Measurements from ENCODE around the gene UGT3A2. TPM values are rescaled to one million over a fixed set of nuclear protein-coding genes. Genes with fewer than 3 reads are reported as not detected.

The UGT3A2 gene
- total RNA-seq, 1 donor from 2014 or later: 10.8 TPM

DNA sequence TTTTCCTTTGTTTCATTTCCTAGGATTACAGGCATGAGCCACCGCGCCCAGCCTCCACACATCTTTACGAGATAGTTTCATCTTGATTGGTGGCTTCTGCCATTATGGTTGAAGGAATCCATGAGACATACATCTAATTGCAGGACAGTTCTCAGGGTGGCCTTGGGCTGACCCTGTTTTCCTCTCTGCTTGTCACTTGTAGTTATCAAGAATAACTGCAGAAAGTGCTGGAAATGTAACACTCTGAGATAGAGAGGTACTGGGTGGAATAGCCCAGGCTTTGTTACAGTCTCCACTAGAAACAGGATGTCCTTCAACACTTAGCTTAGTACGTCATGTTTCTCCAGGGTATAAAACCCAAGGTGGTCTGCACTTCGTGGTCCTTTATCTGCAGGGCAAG lies 10.7 kb downstream of the UGT3A2 start:
- peaks cover 7% of the 10 kb centered on the region for H3K4me1 Mint-ChIP-seq

GRCh38 chr5:36054647-36055046 lies 12.0 kb downstream of the UGT3A2 start:
- H3K27ac Mint-ChIP-seq: no peak overlapping the region
- no peaks in the 10 kb centered on the region for H3K9me3 ChIP-seq (ENCODE audit: low read depth)
- no peak overlapping the region for H3K27ac ChIP-seq
- H4K20me1 ChIP-seq (ENCODE audit: low read depth): no peaks in the 10 kb centered on the region
- no peaks in the 10 kb centered on the region for H3K27me3 ChIP-seq
- H3F3A ChIP-seq (ENCODE audit: low read depth): no peaks in the 10 kb centered on the region
- H3K36me3 Mint-ChIP-seq: no peaks in the 10 kb centered on the region
- DNase-seq (ENCODE audit: low spot score): no peak
- TF ChIP-seq EZH2phosphoT487 (IDR thresholded peaks at IDR 0.05) (no peak), CTCF (IDR thresholded peaks at IDR 0.05) (no peak), EZH2 (IDR thresholded peaks at IDR 0.05) (no peak)
- no peak overlapping the region for H2AFZ ChIP-seq (replicated peaks)
- no peaks in the 10 kb centered on the region for H3K9me3 Mint-ChIP-seq
- H3K4me3 ChIP-seq: no peak overlapping the region
- no peaks in the 10 kb centered on the region for H3K36me3 ChIP-seq
- H3K4me3 Mint-ChIP-seq: no peak overlapping the region
- no peaks in the 10 kb centered on the region for H3K4me1 ChIP-seq
- H3K79me2 ChIP-seq (ENCODE audit: low read depth): no peaks in the 10 kb centered on the region
- H3K4me2 ChIP-seq: no peak overlapping the region
- H3K4me1 Mint-ChIP-seq: peaks cover 7% of the 10 kb centered on the region
- H3K9ac ChIP-seq: no peak overlapping the region
- peaks cover 2% of the 10 kb centered on the region for H3K27me3 Mint-ChIP-seq (ENCODE audit: insufficient read depth, low read depth)

More for the DNA sequence above, 10.7 kb downstream of the UGT3A2 start:
- no peak overlapping the region for H3K9ac ChIP-seq
- no peaks in the 10 kb centered on the region for H3K27me3 ChIP-seq
- H3K27me3 Mint-ChIP-seq (ENCODE audit: insufficient read depth, low read depth): peaks cover 2% of the 10 kb centered on the region
- no peak for DNase-seq (ENCODE audit: low spot score)
- H3K36me3 Mint-ChIP-seq: no peaks in the 10 kb centered on the region
- TF ChIP-seq EZH2phosphoT487 (IDR thresholded peaks at IDR 0.05) (no peak), CTCF (IDR thresholded peaks at IDR 0.05) (no peak), EZH2 (IDR thresholded peaks at IDR 0.05) (no peak)
- H3K9me3 Mint-ChIP-seq: no peaks in the 10 kb centered on the region
- no peaks in the 10 kb centered on the region for H4K20me1 ChIP-seq (ENCODE audit: low read depth)
- no peaks in the 10 kb centered on the region for H3K9me3 ChIP-seq (ENCODE audit: low read depth)
- no peak overlapping the region for H3K4me2 ChIP-seq
- no peaks in the 10 kb centered on the region for H3K36me3 ChIP-seq
- no peak overlapping the region for H3K27ac Mint-ChIP-seq
- H3K4me3 Mint-ChIP-seq: no peak overlapping the region
- H3K79me2 ChIP-seq (ENCODE audit: low read depth): no peaks in the 10 kb centered on the region
- no peaks in the 10 kb centered on the region for H3F3A ChIP-seq (ENCODE audit: low read depth)
- H3K4me3 ChIP-seq: no peak overlapping the region
- no peaks in the 10 kb centered on the region for H3K4me1 ChIP-seq
- H3K27ac ChIP-seq: no peak overlapping the region
- no peak overlapping the region for H2AFZ ChIP-seq (replicated peaks)

- H3K4me1 Mint-ChIP-seq: peaks cover 7% of the 10 kb centered on the region
- H3K4me3 Mint-ChIP-seq: no peak overlapping the region
- no peaks in the 10 kb centered on the region for H3K79me2 ChIP-seq (ENCODE audit: low read depth)
- H3K36me3 ChIP-seq: no peaks in the 10 kb centered on the region
- TF ChIP-seq EZH2 (IDR thresholded peaks at IDR 0.05) (no peak), EZH2phosphoT487 (IDR thresholded peaks at IDR 0.05) (no peak), CTCF (IDR thresholded peaks at IDR 0.05) (no peak)
- no peaks in the 10 kb centered on the region for H3F3A ChIP-seq (ENCODE audit: low read depth)
- H4K20me1 ChIP-seq (ENCODE audit: low read depth): no peaks in the 10 kb centered on the region
- no peak overlapping the region for H3K9ac ChIP-seq
- no peak overlapping the region for H3K27ac ChIP-seq
- no peak overlapping the region for H3K4me2 ChIP-seq
- no peaks in the 10 kb centered on the region for H3K9me3 ChIP-seq (ENCODE audit: low read depth)
- H3K27ac Mint-ChIP-seq: no peak overlapping the region
- H3K9me3 Mint-ChIP-seq: no peaks in the 10 kb centered on the region
- no peaks in the 10 kb centered on the region for H3K27me3 Mint-ChIP-seq (ENCODE audit: insufficient read depth, low read depth)
- no peak for DNase-seq (ENCODE audit: low spot score)
- no peaks in the 10 kb centered on the region for H3K36me3 Mint-ChIP-seq
- no peaks in the 10 kb centered on the region for H3K27me3 ChIP-seq
- H3K4me3 ChIP-seq: no peak overlapping the region
- no peaks in the 10 kb centered on the region for H3K4me1 ChIP-seq
- H2AFZ ChIP-seq (replicated peaks): no peak overlapping the region
Measured at GRCh38 chr5:36052538-36052937, 14.1 kb downstream of the UGT3A2 start.

All from neural progenitor cell (in vitro differentiated cells).